Effector memory CD8-positive, alpha-beta T cell (primary cell): ENCODE data around the gene ZBTB48.

Experiments
- ATAC-seq: fragments of 150-1000 bp; cut with Tn5 transposase; replicated peaks from 2 replicates; pipeline ENCODE4 v1.10.0; 2021; ENCODE audit warnings: mild to moderate bottlenecking, moderate library complexity
- DNase-seq, 3 experiments: peaks; one replicate each; pipeline ENCODE4 v3.0.0; 2021
- H3K27ac Mint-ChIP-seq, 2 donors: one replicate each; pipeline ENCODE4 v1.8.0; 2022; ENCODE audit warnings: mild to moderate bottlenecking in 2 of 2, mixed read lengths in 2 of 2, moderate library complexity in 2 of 2
- H3K27me3 Mint-ChIP-seq, 2 donors: one replicate each; pipeline ENCODE4 v1.8.0; 2022; ENCODE audit warnings: mixed read lengths in 2 of 2
- H3K36me3 Mint-ChIP-seq: one replicate; pipeline ENCODE4 v1.8.0; 2022; ENCODE audit warnings: mild to moderate bottlenecking, moderate library complexity, mixed read lengths; ENCODE audit not compliant: insufficient read depth
- H3K4me1 Mint-ChIP-seq, 2 donors: one replicate each; pipeline ENCODE4 v1.8.0; 2022; ENCODE audit warnings: low read depth in 2 of 2, mixed read lengths in 2 of 2
- H3K4me3 Mint-ChIP-seq, 2 donors: one replicate each; pipeline ENCODE4 v1.8.0; 2022; ENCODE audit warnings: mild to moderate bottlenecking in 2 of 2, mixed read lengths in 2 of 2, moderate library complexity in 2 of 2
- H3K9me3 Mint-ChIP-seq, 2 donors: one replicate each; pipeline ENCODE4 v1.8.0; 2022; ENCODE audit warnings: mixed read lengths in 2 of 2

The ZBTB48 gene

DNA sequence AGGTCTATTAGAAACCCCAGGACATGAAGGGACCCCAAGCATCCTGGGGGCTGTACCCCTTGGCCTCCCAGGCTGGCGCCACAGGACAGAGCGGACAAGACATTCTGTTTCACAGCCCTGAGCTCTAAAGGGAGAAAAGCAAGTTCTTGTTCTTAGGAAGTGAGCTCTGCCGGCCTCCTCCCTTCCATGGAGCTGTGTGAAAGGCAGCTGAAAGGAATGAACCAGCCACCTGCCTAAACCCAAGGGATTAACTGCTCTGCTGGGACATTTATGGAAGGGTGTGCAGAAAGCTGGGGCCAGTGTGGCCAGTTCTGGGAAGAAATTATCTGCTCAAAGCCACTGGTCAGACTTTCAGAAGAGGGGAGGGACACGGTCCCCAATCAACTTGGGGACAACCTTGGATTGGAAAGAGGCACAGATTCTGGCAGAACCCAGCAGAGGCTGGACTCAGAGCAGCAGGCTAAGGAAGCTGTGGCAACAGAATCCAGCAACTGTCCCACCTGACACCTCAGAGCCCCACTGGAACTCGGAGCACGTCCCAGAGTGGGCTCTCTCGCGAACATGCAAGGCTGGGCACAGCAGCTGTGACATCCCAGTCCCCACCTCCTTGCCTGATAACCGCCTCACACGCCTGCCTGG lies 20.7 kb downstream of the ZBTB48 start:
- H3K36me3 Mint-ChIP-seq, result peaks cover 56% of the 10 kb centered on the region
- no peaks in the 10 kb centered on the region for H3K27me3 Mint-ChIP-seq
- no peaks in the 10 kb centered on the region for H3K9me3 Mint-ChIP-seq
- H3K4me3 Mint-ChIP-seq, result peak overlapping the region; percentile 94 to 96
- peak overlapping the region; percentile 92 to 98 for H3K27ac Mint-ChIP-seq
- ATAC-seq, result no peak
- H3K4me1 Mint-ChIP-seq, result peaks cover 34 to 44% of the 10 kb centered on the region in 2 donors
- DNase-seq, result no peak

DNA sequence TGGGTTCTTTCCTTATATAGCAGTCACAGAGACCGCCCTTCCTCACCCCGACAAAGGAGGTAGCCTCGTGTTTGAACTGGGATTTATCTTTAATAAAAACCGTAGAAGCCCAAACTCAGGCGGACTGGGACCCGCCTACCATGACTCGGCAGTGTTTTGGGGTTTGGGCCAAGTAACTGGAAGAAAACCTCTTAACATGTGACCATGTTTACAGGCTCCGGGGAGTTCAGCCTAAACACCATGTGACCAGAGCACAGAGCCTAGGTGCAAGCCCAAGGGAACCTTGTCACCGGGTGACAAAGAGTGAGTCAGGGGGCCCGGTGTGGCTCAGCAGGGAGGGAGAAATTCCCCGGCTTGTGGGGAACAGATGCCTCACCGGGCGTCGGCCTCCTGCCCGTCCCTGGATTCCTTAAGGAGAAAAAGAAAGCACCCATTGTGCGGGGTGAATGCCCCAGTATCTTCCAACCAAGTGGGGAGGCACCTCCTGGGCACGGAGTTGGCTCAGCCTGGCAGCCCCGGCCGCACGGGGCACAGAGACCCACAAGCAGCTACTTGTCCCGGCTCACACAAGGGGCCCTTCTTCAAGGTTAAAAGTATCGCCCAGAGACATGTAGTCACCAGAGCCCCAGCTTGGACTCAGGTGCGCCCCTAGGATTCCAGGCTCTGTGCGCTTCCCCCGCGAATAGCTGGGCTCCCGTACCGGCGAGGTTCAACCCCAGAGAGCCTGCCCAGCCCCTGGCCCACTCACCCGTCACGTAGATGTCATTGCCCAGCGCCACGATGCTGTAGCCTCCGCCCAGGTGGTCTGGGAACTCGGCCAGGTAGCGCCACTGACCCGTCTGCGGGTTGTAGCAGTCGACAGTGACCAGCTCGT lies 21.5 kb downstream of the ZBTB48 start:
- Mint-ChIP-seq H3K9me3 (no peaks in the 10 kb centered on the region), H3K4me3 (peak overlapping the region; percentile 94 to 96), H3K4me1 (peaks cover 26 to 39% of the 10 kb centered on the region in 2 donors), H3K36me3 (peaks cover 49% of the 10 kb centered on the region), H3K27ac (peak overlapping the region; percentile 92 to 98), H3K27me3 (no peaks in the 10 kb centered on the region)
- peak; percentile 50 for ATAC-seq
- DNase-seq, result peak; percentile 54 to 59 (median 59)

DNA sequence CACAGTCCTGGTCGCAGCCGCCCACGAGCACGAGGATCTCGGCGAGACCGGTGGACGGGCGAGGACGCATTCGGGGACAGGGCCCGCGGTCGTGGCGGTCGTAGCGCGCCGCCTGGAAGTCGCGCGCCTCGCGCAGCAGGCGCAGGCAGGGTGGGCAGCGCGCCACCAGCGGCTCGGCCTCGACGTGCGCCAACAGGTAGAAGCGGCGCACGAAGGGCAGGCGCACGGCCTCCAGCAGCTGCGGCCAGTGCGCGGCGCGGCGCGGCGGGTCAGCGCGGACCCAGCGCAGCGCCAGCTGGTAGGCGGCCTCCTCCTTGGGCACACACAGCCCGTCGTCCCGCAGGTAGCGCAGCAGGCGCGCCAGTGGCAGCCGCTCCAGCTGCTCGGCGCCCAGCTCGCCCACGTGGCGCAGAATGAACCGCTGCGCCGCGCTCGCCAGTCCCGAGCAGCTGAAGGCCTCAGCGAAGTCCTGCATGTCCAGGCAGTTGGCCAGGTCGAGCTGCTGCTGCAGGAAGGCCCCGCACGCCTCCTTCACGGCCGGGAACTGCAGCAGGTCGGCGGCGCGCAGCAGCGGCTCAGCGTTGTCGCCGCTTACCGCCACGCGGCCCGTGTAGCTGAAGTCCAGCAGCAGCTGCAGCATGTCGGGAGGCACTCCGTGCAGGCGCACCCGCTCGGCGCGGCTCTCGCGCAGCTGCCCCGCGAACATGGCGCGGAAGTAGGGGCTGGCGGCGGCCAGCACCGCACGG lies 22.3 kb downstream of the ZBTB48 start:
- H3K27ac Mint-ChIP-seq, result peak overlapping the region; percentile 92 to 98
- H3K9me3 Mint-ChIP-seq, result no peaks in the 10 kb centered on the region
- no peaks in the 10 kb centered on the region for H3K27me3 Mint-ChIP-seq
- ATAC-seq (peak; percentile 30), DNase-seq (peak in 2 of 3 experiments; percentile 16 to 21)
- peaks cover 43% of the 10 kb centered on the region for H3K36me3 Mint-ChIP-seq
- H3K4me1 Mint-ChIP-seq, result peaks cover 25 to 38% of the 10 kb centered on the region in 2 donors
- H3K4me3 Mint-ChIP-seq, result peak overlapping the region; percentile 94 to 96

DNA sequence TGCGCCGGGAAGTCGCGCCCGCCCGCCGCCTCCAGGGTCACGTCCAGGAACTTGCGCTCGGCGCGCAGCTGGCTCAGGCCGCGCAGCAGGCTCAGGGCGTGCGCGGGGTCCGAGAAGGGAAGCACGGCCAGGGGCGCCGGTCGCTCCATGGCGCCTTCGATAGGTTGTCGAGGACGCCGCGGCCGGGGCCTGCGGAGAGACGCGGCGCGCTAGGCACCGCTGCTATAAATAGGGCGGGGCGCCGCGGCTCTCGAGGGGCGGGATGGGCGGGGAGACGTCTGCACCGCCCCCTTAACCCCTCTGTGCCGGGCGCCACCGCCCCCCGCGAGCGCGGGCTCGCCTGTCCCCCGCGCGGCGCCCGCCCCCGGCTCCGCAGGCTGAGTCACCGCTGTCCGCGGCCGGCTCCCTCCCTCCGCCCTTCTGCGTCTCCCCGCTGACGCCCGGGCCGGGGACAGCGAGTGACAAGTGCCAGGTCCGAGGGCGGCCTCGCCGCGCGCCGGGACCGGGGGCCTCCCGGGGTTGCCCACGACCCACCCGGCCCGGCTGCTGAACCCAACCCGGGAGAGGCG lies 23.0 kb downstream of the ZBTB48 start, which contains the start of gene KLHL21:
Gene KLHL21, minus strand, starts transcription at position 201 of the 569 bp plus-strand sequence. Its CDS starts 52 bp downstream, at position 149.
- peaks cover 25 to 34% of the 10 kb centered on the region in 2 donors for H3K4me1 Mint-ChIP-seq
- H3K27ac Mint-ChIP-seq, result peak within 1 kb of the TSS; percentile 92 to 98
- ATAC-seq (peak; percentile 64), DNase-seq (peak; percentile 76 to 81 (median 79))
- H3K36me3 Mint-ChIP-seq, result peaks cover 38% of the 10 kb centered on the region
- peak within 1 kb of the TSS; percentile 94 to 96 for H3K4me3 Mint-ChIP-seq
- no peaks in the 10 kb centered on the region for H3K27me3 Mint-ChIP-seq
- no peaks in the 10 kb centered on the region for H3K9me3 Mint-ChIP-seq

DNA sequence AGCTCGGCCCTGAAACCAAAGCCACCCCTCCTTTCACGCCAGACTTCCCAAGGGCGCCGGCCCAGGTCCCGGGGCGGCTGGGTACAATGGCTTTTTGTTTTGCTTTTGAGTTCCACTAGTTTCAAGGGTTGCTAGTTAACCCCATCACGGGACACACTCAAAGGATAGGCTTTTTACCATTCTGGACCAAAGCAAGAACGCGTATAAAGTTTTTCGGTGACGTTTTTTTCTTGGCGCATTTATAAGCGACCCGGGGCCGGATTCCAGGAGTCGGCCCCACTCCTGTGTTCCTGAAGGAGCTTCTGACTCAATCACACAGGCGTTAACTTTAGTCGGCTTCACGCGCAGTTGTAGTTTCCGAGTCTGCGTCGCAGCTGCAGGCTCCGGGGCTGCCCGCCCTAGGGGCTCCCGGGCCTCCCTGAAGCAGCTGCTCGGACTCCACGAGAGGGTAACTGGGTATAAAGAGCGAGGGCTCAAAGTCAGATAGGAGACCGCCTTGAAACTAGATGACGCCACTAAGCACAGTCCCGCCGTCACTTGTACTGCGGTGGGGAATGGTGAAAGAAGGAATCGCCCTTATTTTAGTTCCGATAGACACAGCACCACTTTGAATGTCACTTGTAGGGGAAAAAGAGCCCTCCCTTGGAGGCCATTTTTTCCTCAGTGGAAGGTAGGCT lies 23.6 kb downstream of the ZBTB48 start:
- H3K4me3 Mint-ChIP-seq, result peak overlapping the region; percentile 84 to 86
- H3K4me1 Mint-ChIP-seq, result peaks cover 25 to 31% of the 10 kb centered on the region in 2 donors
- no peaks in the 10 kb centered on the region for H3K27me3 Mint-ChIP-seq
- ATAC-seq (peak; percentile 49), DNase-seq (peak; percentile 49 to 55 (median 52))
- H3K27ac Mint-ChIP-seq, result peak overlapping the region; percentile 91 to 98
- H3K36me3 Mint-ChIP-seq, result peaks cover 32% of the 10 kb centered on the region
- no peaks in the 10 kb centered on the region for H3K9me3 Mint-ChIP-seq

DNA sequence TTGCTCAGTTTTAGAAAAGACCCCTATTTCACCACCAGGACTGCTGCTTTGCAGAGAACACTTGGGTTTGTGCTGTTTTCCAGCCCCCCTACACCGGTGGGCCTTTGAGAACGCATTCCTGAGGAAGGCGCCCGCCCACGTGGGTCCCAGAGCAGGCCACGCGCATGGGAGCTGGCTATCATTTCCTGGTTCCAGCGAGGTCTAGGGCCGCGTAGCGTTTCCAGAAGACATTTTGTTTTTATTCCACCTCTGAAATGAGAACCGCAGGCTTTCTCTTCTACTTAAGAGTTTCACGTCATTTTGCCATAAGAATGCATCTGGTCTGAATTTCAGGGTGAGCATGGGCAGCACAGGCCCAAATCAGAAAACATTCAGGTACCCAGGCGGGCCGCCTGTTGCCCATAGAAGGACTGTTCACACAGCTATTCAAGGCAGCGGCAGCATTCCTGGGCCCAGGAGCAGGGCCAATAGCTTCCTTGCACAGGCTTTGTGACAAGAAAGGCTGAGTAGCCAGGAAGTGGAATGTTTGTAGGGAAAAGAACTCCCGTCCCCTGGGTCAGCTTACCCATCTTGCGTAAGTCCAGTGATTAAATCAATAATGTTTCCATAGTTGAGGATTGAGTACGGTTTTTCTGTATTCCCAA lies 24.2 kb downstream of the ZBTB48 start:
- no peak for DNase-seq
- peaks cover 27% of the 10 kb centered on the region for H3K36me3 Mint-ChIP-seq
- no peak for ATAC-seq
- H3K4me1 Mint-ChIP-seq, result peaks cover 25 to 31% of the 10 kb centered on the region in 2 donors
- no peaks in the 10 kb centered on the region for H3K27me3 Mint-ChIP-seq
- H3K9me3 Mint-ChIP-seq, result no peaks in the 10 kb centered on the region
- peak overlapping the region; percentile 91 to 98 for H3K27ac Mint-ChIP-seq
- peak overlapping the region; percentile 84 to 86 for H3K4me3 Mint-ChIP-seq

DNA sequence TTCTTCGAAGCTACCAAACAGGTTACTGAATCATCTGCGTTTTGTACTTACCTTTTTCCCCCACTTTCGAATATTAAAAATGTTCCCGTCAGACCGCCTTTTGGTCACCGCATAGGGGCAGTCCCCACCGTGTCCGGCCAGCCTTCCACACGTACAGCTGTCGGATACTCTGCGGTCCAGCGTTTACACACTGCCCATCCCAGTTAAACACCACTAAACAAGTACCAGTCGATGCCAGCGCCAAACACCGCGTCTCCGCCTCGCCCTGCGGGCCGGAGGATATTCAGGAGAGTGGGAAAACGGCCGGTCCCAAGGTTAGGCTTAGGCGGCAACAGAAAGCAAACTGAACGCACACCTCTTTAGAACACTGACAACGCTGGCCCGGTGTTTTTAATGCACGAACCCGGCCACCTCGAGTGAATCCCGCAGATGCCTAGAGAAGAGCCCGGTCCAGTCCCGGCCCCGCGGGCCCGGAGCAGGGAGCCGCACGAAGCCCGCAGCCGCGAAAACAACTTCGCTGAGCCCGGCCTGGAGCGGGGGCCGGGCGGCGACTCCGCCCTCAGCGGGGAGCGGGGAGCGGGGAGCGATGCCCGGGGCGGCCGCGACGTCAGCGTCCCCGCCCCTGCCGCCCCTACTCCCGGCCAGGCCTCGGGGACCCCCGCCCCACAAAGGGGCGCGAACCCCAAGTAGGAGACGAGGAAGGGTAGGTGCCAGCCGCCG lies 33.0 kb downstream of the ZBTB48 start:
- Mint-ChIP-seq H3K27ac (peak overlapping the region; percentile 81), H3K9me3 (no peaks in the 10 kb centered on the region), H3K4me3 (peak overlapping the region; percentile 90 to 93), H3K27me3 (no peaks in the 10 kb centered on the region), H3K4me1 (peaks cover 13 to 15% of the 10 kb centered on the region in 2 donors), H3K36me3 (peaks cover 13% of the 10 kb centered on the region)
- DNase-seq, result no peak
- ATAC-seq, result peak; percentile 34

DNA sequence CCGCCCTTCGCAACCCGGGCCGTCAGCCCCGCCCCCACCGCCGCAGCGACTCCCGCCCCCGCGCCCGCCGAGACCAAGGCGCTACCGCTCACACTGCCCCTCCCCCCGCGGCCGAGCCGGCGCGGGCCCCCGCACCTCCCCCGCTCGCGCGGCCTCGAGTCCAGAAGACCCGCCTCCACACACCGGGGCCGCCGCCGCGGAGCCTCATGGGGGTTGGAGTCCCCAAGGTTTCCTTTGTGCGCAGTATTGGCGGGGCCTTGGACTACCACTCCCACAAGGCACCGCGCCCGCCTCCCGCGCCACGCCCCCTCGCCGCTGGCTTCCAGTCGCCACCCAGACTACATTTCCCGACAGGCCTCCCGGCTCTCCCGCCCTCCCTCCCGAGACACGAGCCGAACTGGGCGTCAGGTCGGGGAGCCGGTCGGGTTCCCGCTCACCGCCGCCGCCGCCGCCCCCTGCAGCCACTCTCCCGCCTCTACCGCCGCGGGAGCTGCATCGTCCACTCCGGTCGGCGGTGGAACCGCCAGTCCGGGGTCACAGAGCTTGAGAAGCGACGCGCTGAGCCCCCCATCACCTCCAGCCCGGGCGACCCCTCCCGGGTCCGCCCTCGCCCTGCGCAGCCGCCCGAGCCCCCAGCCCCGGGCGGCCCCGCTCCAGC lies 33.7 kb downstream of the ZBTB48 start, which contains the start of gene PHF13:
Gene PHF13, plus strand, starts transcription at position 371 of the 658 bp plus-strand sequence. CDS start 336 bp downstream, outside the sequence.
- peaks cover 13 to 15% of the 10 kb centered on the region in 2 donors for H3K4me1 Mint-ChIP-seq
- H3K36me3 Mint-ChIP-seq, result peaks cover 13% of the 10 kb centered on the region
- no peaks in the 10 kb centered on the region for H3K9me3 Mint-ChIP-seq
- H3K4me3 Mint-ChIP-seq, result peak within 1 kb of the TSS; percentile 90 to 93
- peak within 1 kb of the TSS; percentile 81 for H3K27ac Mint-ChIP-seq
- ATAC-seq (peak; percentile 95), DNase-seq (peak; percentile 99)
- no peaks in the 10 kb centered on the region for H3K27me3 Mint-ChIP-seq

DNA sequence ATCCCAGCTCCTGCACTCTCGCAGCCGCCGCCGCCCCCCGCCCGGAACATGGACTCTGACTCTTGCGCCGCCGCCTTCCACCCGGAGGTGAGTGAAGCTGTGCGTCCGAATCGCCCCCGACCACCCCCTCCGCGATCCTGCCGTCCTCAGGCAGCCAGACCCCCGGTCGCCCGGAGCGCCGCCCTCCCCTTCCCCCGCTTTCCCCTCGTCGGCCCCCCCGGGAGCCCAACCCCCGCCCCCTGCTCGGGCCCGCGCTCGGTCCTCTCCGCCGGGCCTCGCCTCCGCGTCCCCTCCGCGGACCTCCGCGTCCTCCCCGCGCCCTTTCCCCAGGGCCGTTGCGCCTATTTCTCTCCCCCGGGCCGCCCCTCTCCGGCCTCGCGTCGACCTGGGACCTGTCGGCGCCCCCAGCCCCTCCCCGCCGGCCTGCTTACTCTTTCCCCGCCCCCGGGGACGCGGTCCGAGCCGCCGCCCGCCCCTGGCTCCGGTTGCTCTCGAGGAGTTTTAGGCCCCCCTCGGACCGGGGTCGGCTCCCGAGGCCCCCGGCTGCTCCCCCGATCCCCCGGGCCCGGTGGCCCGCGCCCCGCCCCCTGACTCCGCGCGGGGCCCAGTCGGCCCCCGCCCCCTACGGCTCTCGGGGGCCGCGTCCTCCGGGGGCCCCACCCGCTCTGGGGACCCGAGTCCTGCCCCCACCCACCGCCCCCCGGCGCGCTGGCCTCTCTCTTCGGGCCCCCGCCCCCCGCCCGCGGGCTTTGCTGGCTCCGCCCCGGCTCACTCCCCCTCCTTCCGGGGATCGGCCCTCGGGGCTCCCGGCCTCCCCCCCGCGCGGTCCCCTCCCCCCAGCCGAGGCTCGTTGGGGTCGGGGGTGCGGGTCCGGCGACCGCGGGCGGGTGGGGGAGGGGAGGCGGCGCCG lies 34.5 kb downstream of the ZBTB48 start:
- Mint-ChIP-seq H3K27ac (peak overlapping the region in 1 of 2 donors; percentile 81), H3K4me3 (peak overlapping the region; percentile 90 to 93), H3K9me3 (no peaks in the 10 kb centered on the region), H3K27me3 (no peaks in the 10 kb centered on the region), H3K4me1 (peaks cover 13 to 15% of the 10 kb centered on the region in 2 donors), H3K36me3 (peaks cover 19% of the 10 kb centered on the region)
- DNase-seq (peak in 2 of 3 experiments; percentile 22 to 24), ATAC-seq (no peak)

DNA sequence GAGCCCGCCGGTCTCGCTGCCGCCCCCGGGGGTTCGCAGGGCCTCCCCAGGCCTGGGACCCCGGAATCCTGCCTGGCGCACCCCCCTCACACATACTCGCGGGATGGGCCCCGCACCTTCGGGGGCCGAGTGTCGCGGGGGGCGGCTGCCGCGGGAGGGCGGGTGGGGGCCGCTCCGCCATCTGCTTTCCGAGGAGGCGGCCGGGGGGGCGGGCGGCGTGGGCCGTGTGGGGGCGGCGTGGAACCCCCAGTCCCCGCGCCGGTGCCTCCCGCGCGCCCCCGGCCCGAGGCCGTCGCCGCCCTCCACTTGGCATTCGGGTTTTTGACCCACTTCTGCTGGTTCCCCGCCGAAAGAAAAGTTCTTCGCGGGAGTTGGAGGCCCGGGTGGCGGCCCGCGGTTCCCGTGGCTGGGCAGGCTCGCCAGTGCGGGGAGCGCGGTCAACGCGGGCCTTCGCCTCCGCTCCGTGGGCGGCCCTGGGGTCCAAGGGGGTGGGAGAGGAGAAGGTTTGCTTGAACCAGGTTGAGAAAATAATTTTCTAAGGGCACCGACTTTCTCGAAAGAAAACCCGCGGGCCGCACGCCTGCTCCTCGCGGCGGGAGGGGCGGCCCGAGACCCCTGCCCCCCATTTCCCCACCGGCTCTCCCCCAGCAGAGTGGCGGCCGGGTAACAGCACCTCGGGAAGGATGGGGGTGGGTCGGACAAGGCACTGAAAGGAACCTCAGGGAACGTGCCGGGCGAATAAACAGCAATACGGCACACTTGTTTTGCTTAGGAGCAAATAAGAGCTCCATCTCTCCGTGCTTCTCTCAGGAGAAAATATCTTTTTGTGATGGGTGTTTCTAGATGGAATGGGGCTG lies 35.4 kb downstream of the ZBTB48 start:
- Mint-ChIP-seq H3K27ac (peak overlapping the region in 1 of 2 donors; percentile 71), H3K27me3 (no peaks in the 10 kb centered on the region), H3K4me1 (peaks cover 13 to 16% of the 10 kb centered on the region in 2 donors), H3K36me3 (peaks cover 19% of the 10 kb centered on the region), H3K9me3 (no peaks in the 10 kb centered on the region), H3K4me3 (peak overlapping the region; percentile 62 to 68)
- ATAC-seq (no peak), DNase-seq (no peak)
